Right lobe of liver (tissue), 4 donors: ENCODE measurements around the gene CBX6.

ENCODE experiments used
- POLR2A ChIP-seq: fragments of 450-650 bp; IDR thresholded peaks from one replicate; pipeline ENCODE4 v1.6.1; 2017; ENCODE audit warnings: antibody characterized with exemption, mild to moderate bottlenecking
- TF ChIP-seq, protein P1 (sequence below), 4 donors: fragments of 200-600 bp in 3 of 4; fragments of 450-650 bp in 1 of 4; IDR thresholded peaks; one replicate each; pipeline versions ENCODE4 v1.5.1 to v1.8.0; 2016 to 2022; ENCODE audit warnings: antibody characterized with exemption in 4 of 4, mild to moderate bottlenecking in 2 of 4
- donor health status: DM: no; HTN: no; CAD: no.
- donor health status: DM: no; HTN: no; CAD: no.
- donor health status: DM: no; HTN: yes; CAD: no.

DNA sequence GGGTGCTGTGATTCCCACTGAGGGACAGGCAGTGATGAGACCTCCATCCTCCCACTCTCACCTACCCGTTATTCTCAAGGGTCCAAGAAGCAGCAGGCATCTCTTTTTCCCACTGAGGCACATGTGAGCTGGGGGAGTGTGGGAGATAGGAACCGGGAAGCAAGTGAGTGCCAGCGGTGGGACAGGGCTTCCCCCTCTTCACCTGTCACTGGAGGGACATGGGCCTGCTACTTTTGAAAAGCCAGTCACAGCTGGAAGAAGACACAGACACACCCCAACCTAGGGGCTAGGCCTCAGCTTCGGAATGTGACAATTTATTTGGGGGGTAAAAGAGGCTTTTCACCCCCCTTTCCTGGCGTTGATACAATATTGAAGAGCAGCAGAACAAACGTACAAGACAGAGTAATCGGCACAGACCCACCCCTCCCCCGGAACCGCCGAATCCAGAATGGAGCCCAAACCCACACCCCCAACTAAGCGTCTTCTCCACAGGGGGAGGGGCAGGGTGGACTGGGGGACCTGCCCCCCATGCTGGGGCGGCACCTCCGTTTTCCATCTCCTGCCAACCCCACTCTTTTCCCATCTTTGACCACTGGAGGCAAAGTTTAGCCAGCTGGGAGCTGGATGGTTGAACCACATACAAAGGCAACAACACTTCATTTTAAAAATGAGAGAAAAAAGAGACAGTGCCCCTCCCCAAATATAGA, 10.7 kb downstream of the CBX6 start:
- TF ChIP-seq, protein P1, sequence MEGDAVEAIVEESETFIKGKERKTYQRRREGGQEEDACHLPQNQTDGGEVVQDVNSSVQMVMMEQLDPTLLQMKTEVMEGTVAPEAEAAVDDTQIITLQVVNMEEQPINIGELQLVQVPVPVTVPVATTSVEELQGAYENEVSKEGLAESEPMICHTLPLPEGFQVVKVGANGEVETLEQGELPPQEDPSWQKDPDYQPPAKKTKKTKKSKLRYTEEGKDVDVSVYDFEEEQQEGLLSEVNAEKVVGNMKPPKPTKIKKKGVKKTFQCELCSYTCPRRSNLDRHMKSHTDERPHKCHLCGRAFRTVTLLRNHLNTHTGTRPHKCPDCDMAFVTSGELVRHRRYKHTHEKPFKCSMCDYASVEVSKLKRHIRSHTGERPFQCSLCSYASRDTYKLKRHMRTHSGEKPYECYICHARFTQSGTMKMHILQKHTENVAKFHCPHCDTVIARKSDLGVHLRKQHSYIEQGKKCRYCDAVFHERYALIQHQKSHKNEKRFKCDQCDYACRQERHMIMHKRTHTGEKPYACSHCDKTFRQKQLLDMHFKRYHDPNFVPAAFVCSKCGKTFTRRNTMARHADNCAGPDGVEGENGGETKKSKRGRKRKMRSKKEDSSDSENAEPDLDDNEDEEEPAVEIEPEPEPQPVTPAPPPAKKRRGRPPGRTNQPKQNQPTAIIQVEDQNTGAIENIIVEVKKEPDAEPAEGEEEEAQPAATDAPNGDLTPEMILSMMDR (IDR thresholded peaks at IDR 0.05) = no peak
- TF ChIP-seq POLR2A = no peak
